Naive thymus-derived CD4-positive, alpha-beta T cell (primary cell): ENCODE results near the gene LYRM1. TPM values are rescaled to one million over a fixed set of nuclear protein-coding genes. Genes with fewer than 3 reads are reported as not detected.
"Not testable (repeated sequence)": the region's sequence is repeated elsewhere in the genome, so short reads cannot be mapped to it uniquely, and the experiment has no call there.

Experiments
- ATAC-seq: fragments of 150-1000 bp; cut with Tn5 transposase; 2 replicates; pipeline ENCODE4 v1.10.0; 2021; ENCODE audit warnings: mild to moderate bottlenecking, moderate library complexity
- CTCF ChIA-PET: fragments of 350-600 bp; sonication (Branson Sonifier 250); formaldehyde crosslinking; loops from one replicate; lab custom pipeline; 2021; ENCODE audit warnings: antibody characterized with exemption; lab: Charles Lee
- POLR2A ChIA-PET: fragments of 350-600 bp; sonication (Branson Sonifier 250); formaldehyde crosslinking; loops from one replicate; lab custom pipeline; 2021; ENCODE audit warnings: antibody characterized with exemption, inconsistent platforms; lab: Charles Lee
- DNase-seq, 9 donors: peaks; one replicate each; pipeline versions ENCODE4 v3.0.0 to v3.0.0-alpha.2; 2020 to 2022; ENCODE audit warnings: mixed read lengths in 1 of 9
- H3K27ac ChIP-seq: one replicate; pipeline ENCODE4 v1.7.0; 2013; ENCODE audit warnings: mild to moderate bottlenecking, low read depth, low read length, moderate library complexity
- H3K27me3 ChIP-seq, 2 donors: one replicate each; pipeline ENCODE4 v1.7.0; 2013; ENCODE audit warnings: low read length in 2 of 2, mild to moderate bottlenecking in 2 of 2, moderate library complexity in 2 of 2; ENCODE audit not compliant: control insufficient read depth in 2 of 2, insufficient read depth in 2 of 2
- H3K36me3 ChIP-seq, 3 experiments: 1 replicate in 2 of 3; 2 replicates in 1 of 3; pipeline ENCODE4 v1.7.0; 2013; ENCODE audit warnings: low read length in 3 of 3, mild to moderate bottlenecking in 3 of 3, moderate library complexity in 1 of 3; ENCODE audit not compliant: insufficient read depth in 3 of 3, control insufficient read depth in 2 of 3
- H3K4me1 ChIP-seq, 2 donors: one replicate each; pipeline ENCODE4 v1.7.0; 2013; ENCODE audit warnings: low read length in 2 of 2, mild to moderate bottlenecking in 2 of 2, moderate library complexity in 1 of 2; ENCODE audit not compliant: control insufficient read depth in 2 of 2, insufficient read depth in 2 of 2
- H3K4me3 ChIP-seq: 2 replicates; pipeline ENCODE4 v1.7.0; 2013; ENCODE audit warnings: mild to moderate bottlenecking, low read length
- H3K9me3 ChIP-seq, 3 experiments: 1 replicate in 2 of 3; 2 replicates in 1 of 3; pipeline ENCODE4 v1.7.0; 2013; ENCODE audit warnings: low read length in 3 of 3; ENCODE audit not compliant: control insufficient read depth in 2 of 3
- H3K27ac Mint-ChIP-seq, 9 donors: one replicate each; pipeline ENCODE4 v1.8.0; 2020 to 2022; ENCODE audit warnings: mixed read lengths in 9 of 9, mild to moderate bottlenecking in 8 of 9, moderate library complexity in 5 of 9, inconsistent platforms in 2 of 9
- H3K27me3 Mint-ChIP-seq, 5 donors: one replicate each; pipeline ENCODE4 v1.8.0; 2021 to 2022; ENCODE audit warnings: mixed read lengths in 5 of 5, mild to moderate bottlenecking in 1 of 5
- H3K36me3 Mint-ChIP-seq, 5 donors: one replicate each; pipeline ENCODE4 v1.8.0; 2020 to 2022; ENCODE audit warnings: mixed read lengths in 5 of 5, mild to moderate bottlenecking in 3 of 5, inconsistent platforms in 1 of 5
- H3K4me1 Mint-ChIP-seq, 7 donors: one replicate each; pipeline ENCODE4 v1.8.0; 2020 to 2022; ENCODE audit warnings: mixed read lengths in 7 of 7, mild to moderate bottlenecking in 3 of 7, inconsistent platforms in 1 of 7
- H3K4me3 Mint-ChIP-seq, 10 donors: one replicate each; pipeline ENCODE4 v1.8.0; 2020 to 2022; ENCODE audit warnings: mild to moderate bottlenecking in 10 of 10, mixed read lengths in 10 of 10, moderate library complexity in 6 of 10, inconsistent platforms in 2 of 10
- H3K9me3 Mint-ChIP-seq, 11 donors: one replicate each; pipeline ENCODE4 v1.8.0; 2020 to 2022; ENCODE audit warnings: mixed read lengths in 11 of 11, mild to moderate bottlenecking in 4 of 11, inconsistent platforms in 1 of 11, moderate library complexity in 1 of 11
- intact Hi-C, 2 donors: fragments of 100-400 bp; cut with micrococcal nuclease; formaldehyde crosslinking; loops; one replicate each; pipeline ENCODE4 v1.15.1; 2023
- polyA plus RNA-seq, 2 donors: library from polyadenylated mRNA; unstranded; fragments of 300-500 nt; fragmentation: Illumina TruSeq; gene quantifications; one replicate each; pipeline ENCODE4 v1.2.3, GENCODE V29; 2021
- total RNA-seq, 6 experiments: library from RNA in 5 of 6; stranded (reverse) in 5 of 6; gene quantifications; 1 replicate in 5 of 6; 2 replicates in 1 of 6; pipeline ENCODE4 v1.2.3 and lab custom pipeline; 2021 to 2026

The LYRM1 gene
- total and polyA plus RNA-seq, 7 experiments from 2014 or later = 13.4 to 43.8 (median 23.9) TPM

DNA sequence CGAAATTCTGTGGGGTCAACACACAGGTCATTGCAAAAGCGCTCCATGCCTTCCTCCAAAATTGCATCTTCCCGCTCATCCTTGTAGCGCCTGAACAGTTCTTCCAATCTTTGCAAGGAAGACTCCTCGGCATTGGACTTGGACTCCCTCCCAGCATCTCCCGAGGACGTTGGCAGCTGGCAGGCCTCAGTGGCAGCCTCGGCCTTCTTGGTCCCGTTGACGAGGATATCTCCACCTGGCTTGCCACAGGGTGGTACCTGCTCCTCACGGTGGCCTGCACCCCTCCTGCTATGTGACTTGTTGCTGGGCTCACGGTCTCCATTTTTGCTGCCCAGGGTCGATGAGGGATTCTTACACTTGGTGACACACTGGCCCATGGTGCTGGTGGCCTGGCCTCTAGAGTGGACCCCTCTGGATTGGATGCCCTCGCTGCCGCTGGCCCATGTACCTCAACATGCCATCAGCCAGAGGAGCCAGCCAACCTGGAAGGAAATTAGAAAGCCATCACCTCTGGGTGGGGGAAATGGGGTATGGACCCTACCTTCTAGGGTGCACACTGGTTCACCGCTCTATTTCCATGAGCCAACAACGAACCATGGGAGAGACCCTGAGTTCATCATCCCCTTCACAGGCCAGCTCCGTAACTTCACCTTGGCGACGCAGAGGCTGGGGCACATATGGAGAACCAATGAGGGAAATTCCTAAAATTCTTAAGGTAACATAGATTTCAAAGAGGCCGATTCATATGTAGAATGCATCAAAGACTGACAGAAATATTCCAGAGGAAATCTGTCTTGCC, 38.2 kb upstream of the LYRM1 start:
- no peak for ATAC-seq
- Histone ChIP-seq H3K27ac (no peak overlapping the region), H3K4me1 (no peaks in the 10 kb centered on the region), H3K36me3 (peaks cover 0 to 27% (median 0%) of the 10 kb centered on the region in 3 experiments), H3K4me3 (no peak overlapping the region), H3K27me3 (no peaks in the 10 kb centered on the region), H3K9me3 (no peaks in the 10 kb centered on the region)
- Mint-ChIP-seq H3K9me3 (peaks cover 0 to 3% (median 0%) of the 10 kb centered on the region in 11 donors), H3K36me3 (peaks cover 7 to 45% (median 26%) of the 10 kb centered on the region in 5 donors), H3K4me3 (no peak overlapping the region), H3K4me1 (peaks cover 6 to 30% (median 9%) of the 10 kb centered on the region in 7 donors), H3K27me3 (no peaks in the 10 kb centered on the region), H3K27ac (peak overlapping the region in 1 of 9 donors; percentile 69)
- intact Hi-C loops = no loop called here
- ChIA-PET POLR2A (no interaction called here), CTCF (interaction anchor here (0.7 kb wide), 1 partner anchor 12 kb away, joined by 3 read pairs; no protein-coding TSS in a partner anchor)
- DNase-seq = no peak

DNA sequence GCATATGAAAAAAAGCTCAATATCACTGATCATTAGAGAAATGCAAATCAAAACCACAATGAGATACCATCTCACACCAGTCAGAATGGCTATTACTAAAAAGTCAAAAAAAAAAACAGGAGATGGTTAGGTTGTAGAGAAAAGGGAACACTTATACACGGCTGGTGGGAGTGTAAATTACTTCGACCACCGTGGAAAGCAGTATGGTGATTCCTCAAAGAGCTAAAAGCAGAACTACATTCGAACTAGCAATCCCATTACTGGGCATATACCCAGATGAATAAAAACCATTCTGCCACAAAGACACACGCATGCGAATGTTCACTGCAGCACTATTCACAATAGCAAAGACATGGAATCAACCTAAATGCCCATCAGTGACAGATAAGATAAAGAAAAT, 36.2 kb upstream of the LYRM1 start:
- H3K4me1 ChIP-seq, H3K27ac ChIP-seq, H3K9me3 ChIP-seq, intact Hi-C loops, H3K9me3 Mint-ChIP-seq, H3K27me3 ChIP-seq, H3K27me3 Mint-ChIP-seq, DNase-seq, H3K4me3 Mint-ChIP-seq, H3K4me3 ChIP-seq, POLR2A ChIA-PET, ATAC-seq: not testable (repeated sequence)
- H3K4me1 Mint-ChIP-seq = peaks cover 8 to 45% (median 15%) of the 10 kb centered on the region in 7 donors
- peak overlapping the region in 2 of 9 donors; percentile 11 to 38 for H3K27ac Mint-ChIP-seq
- peaks cover 13 to 57% (median 31%) of the 10 kb centered on the region in 5 donors for H3K36me3 Mint-ChIP-seq
- H3K36me3 ChIP-seq = peaks cover 0 to 27% (median 0%) of the 10 kb centered on the region in 3 experiments
- CTCF ChIA-PET = interaction anchor here (1.1 to 1.3 kb wide), 2 partner anchors 10 to 14 kb away, joined by 3 to 4 read pairs; no protein-coding TSS in a partner anchor

DNA sequence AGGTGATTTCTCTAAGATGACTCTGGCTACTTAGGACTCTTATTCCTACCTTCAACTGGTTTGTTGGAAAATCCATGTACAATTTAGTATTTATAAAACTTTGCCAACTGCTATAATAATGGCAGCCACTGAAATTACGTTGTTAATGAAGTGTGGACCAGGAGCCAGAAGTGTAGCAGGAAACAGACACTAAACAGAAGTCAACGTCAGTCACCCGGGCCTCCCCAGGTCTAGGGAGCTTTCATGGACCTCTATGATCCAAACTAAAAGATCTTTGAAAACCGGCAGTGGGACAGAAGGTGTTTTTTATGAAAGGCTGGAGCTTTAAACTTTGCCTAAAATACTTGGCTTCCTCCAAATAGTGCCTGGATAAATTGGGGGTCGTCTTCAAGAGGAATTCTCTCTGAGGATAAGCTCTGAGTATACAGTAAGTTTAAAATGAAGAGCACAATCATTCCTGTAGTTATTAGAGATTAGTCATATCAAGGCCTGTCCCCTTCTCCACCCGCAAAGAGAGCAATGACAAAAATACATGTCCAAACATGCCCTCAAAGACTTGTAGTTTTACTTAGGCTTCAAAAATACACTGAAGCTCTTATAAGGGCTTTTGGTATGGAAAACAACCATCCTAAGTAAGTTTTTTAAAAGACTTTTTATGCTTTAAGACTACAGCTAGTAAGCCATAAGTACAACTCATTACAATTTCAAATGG, 35.0 kb upstream of the LYRM1 start:
- Histone ChIP-seq H3K27me3 (no peaks in the 10 kb centered on the region), H3K36me3 (peaks cover 0 to 20% (median 0%) of the 10 kb centered on the region in 3 experiments), H3K4me1 (no peaks in the 10 kb centered on the region), H3K9me3 (no peaks in the 10 kb centered on the region), H3K27ac (no peak overlapping the region), H3K4me3 (no peak overlapping the region)
- ChIA-PET POLR2A (no interaction called here), CTCF (interaction anchor here (1.2 to 1.3 kb wide), 2 partner anchors 9 to 15 kb away, joined by 4 read pairs; no protein-coding TSS in a partner anchor)
- intact Hi-C loops = no loop called here
- peaks cover 0 to 3% (median 0%) of the 10 kb centered on the region in 11 donors for H3K9me3 Mint-ChIP-seq
- H3K27me3 Mint-ChIP-seq = no peaks in the 10 kb centered on the region
- DNase-seq = no peak
- peaks cover 6 to 45% (median 23%) of the 10 kb centered on the region in 5 donors for H3K36me3 Mint-ChIP-seq
- peaks cover 8 to 55% (median 15%) of the 10 kb centered on the region in 7 donors for H3K4me1 Mint-ChIP-seq
- H3K4me3 Mint-ChIP-seq = no peak overlapping the region
- no peak for ATAC-seq
- peak overlapping the region in 1 of 9 donors; percentile 73 for H3K27ac Mint-ChIP-seq

DNA sequence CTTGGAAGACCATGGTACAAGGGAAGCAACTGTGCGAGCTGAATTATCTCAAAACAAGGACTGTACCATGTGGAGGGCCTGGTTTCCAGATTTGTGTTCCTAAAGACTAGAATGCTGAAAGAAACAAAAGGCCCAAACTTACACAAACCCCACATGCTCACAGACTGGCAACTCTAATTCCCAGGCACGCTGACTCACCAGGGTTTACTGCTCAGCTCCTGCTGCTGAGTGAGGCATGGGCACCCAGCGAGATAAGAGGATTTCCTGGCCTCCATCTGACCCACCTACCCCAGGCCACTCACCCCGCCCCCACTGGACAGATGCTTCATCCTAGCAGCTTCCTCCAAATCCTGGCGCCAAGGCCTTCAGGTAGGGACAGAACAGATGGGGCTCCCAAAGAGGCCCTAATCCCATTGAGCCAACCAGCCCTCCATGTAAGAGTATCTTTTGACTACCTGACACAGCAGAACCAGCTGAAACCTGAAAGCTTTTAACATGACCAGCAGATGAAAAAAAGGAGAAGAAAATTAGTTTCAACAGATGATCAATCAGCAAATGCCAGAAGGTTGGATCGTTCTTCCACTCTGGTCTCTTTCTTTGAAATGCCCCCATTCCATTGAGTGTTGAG, 34.3 kb upstream of the LYRM1 start:
- Mint-ChIP-seq H3K4me1 (peaks cover 9 to 60% (median 15%) of the 10 kb centered on the region in 7 donors), H3K27ac (peak overlapping the region in 1 of 9 donors; percentile 73), H3K36me3 (peaks cover 5 to 46% (median 18%) of the 10 kb centered on the region in 5 donors), H3K4me3 (peak overlapping the region in 1 of 10 donors; percentile 5), H3K9me3 (peaks cover 0 to 3% (median 0%) of the 10 kb centered on the region in 11 donors), H3K27me3 (no peaks in the 10 kb centered on the region)
- no peaks in the 10 kb centered on the region for H3K4me1 ChIP-seq
- no peaks in the 10 kb centered on the region for H3K9me3 ChIP-seq
- ATAC-seq (no peak), DNase-seq (no peak)
- ChIA-PET CTCF (interaction anchor here (1.2 kb wide), 1 partner anchor 15 kb away, joined by 4 read pairs; no protein-coding TSS in a partner anchor), POLR2A (no interaction called here)
- H3K27me3 ChIP-seq = no peaks in the 10 kb centered on the region
- H3K36me3 ChIP-seq = peaks cover 0 to 14% (median 0%) of the 10 kb centered on the region in 3 experiments
- intact Hi-C loops = no loop called here
- no peak overlapping the region for H3K4me3 ChIP-seq
- H3K27ac ChIP-seq = no peak overlapping the region

DNA sequence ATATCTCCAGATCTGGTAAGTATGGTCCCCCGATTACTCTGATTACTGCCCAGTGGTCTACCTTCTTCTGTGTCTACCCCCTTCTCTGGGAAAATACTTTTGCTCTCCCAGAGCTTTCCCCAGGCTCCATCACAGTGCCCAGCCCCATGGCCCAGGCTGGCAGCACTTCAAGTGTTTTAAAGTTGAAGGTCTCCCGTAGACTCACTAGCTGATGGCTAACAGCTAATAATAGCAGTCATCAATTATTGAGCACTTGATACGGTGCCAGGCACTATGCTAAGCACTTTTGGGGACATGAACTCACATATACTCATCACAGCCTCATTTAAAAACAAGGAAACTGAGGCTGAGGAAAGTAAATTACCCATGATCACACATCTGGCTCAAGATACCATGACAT, 33.8 kb upstream of the LYRM1 start:
- Mint-ChIP-seq H3K36me3 (peaks cover under 1 to 46% (median 13%) of the 10 kb centered on the region in 5 donors), H3K27me3 (no peaks in the 10 kb centered on the region), H3K9me3 (peaks cover 0 to 3% (median 0%) of the 10 kb centered on the region in 11 donors), H3K27ac (peak overlapping the region in 1 of 9 donors; percentile 58), H3K4me1 (peaks cover 9 to 63% (median 16%) of the 10 kb centered on the region in 7 donors), H3K4me3 (peak overlapping the region in 1 of 10 donors; percentile 5)
- no peaks in the 10 kb centered on the region for H3K4me1 ChIP-seq
- ChIA-PET POLR2A (no interaction called here), CTCF (no interaction called here)
- intact Hi-C loops = no loop called here
- no peaks in the 10 kb centered on the region for H3K9me3 ChIP-seq
- no peak overlapping the region for H3K27ac ChIP-seq
- no peaks in the 10 kb centered on the region for H3K27me3 ChIP-seq
- H3K36me3 ChIP-seq = peaks cover 0 to 9% (median 0%) of the 10 kb centered on the region in 3 experiments
- H3K4me3 ChIP-seq = no peak overlapping the region
- ATAC-seq (no peak), DNase-seq (no peak)

DNA sequence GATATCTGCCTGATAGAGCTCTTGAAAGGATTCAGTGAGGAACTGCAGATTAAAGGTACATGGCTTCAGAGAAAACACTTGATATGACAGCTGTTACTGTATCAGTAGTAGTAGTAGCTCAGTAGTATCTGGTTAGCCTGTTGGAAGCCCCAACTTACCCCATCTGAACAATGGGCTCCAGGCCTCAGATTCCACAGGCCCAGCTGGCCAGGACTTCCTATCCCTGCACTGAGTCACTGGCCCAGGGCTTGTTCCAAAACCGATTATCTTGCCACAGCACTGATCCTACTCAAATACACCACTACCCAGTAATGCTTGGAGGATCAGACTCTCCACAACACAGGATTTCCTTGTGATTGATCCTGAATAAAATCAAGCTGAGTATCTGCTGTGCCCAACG, 33.0 kb upstream of the LYRM1 start:
- peaks cover 0 to 44% (median 7%) of the 10 kb centered on the region in 5 donors for H3K36me3 Mint-ChIP-seq
- H3K4me3 ChIP-seq = no peak overlapping the region
- H3K27me3 ChIP-seq = no peaks in the 10 kb centered on the region
- H3K27ac Mint-ChIP-seq = no peak overlapping the region
- peaks cover 0 to 3% (median 0%) of the 10 kb centered on the region in 11 donors for H3K9me3 Mint-ChIP-seq
- no peak overlapping the region for H3K4me3 Mint-ChIP-seq
- CTCF ChIA-PET = interaction anchor here (1.0 kb wide), 1 partner anchor 17 kb away, joined by 3 read pairs; no protein-coding TSS in a partner anchor
- H3K4me1 ChIP-seq = no peaks in the 10 kb centered on the region
- H3K9me3 ChIP-seq = no peaks in the 10 kb centered on the region
- H3K4me1 Mint-ChIP-seq = peaks cover 12 to 70% (median 23%) of the 10 kb centered on the region in 7 donors
- no peak for ATAC-seq
- H3K27me3 Mint-ChIP-seq = no peaks in the 10 kb centered on the region
- POLR2A ChIA-PET = no interaction called here
- H3K27ac ChIP-seq = no peak overlapping the region
- intact Hi-C loops = no loop called here
- peaks cover 0 to 1% (median 0%) of the 10 kb centered on the region in 3 experiments for H3K36me3 ChIP-seq
- DNase-seq = no peak
